ENCODE data around the gene SNX17.
A peak's percentile ranks its signal among the peaks of the same experiment; 100 is the strongest.

Gene SNX17

GRCh38 chr2:27393225-27393624 lies 22.8 kb downstream of the SNX17 start:
- peaks cover 55% of the 10 kb centered on the region for H4K20me1 ChIP-seq (ENCODE audit: insufficient read depth, low read length)

GRCh38 chr2:27398962-27399361 lies 28.5 kb downstream of the SNX17 start:
- Histone ChIP-seq H3K4me1 (ENCODE audit: low read length) (no peaks in the 10 kb centered on the region), H4K20me1 (ENCODE audit: insufficient read depth, low read length) (peaks cover 64% of the 10 kb centered on the region), H2AFZ (ENCODE audit: low read depth, low read length) (no peak overlapping the region), H3K79me2 (ENCODE audit: low read length) (peaks cover 100% of the 10 kb centered on the region), H3K9ac (ENCODE audit: low read length) (no peak overlapping the region), H3K27ac (ENCODE audit: low read length) (no peak overlapping the region), H3K36me3 (replicated peaks; ENCODE audit: low read depth, low read length) (peaks cover 15% of the 10 kb centered on the region), H3K27me3 (ENCODE audit: low read depth, low read length) (no peaks in the 10 kb centered on the region), H3K4me2 (ENCODE audit: low read length) (no peak overlapping the region), H3K4me3 (ENCODE audit: low read length) (no peak overlapping the region), H3K9me3 (ENCODE audit: insufficient read depth, low read length) (no peaks in the 10 kb centered on the region)
- TF ChIP-seq EZH2phosphoT487 (IDR thresholded peaks at IDR 0.05; ENCODE audit: low read depth) (no peak), CTCF (IDR thresholded peaks at IDR 0.05; ENCODE audit: low read depth, low read length) (no peak)

More at GRCh38 chr2:27393225-27393624, 22.8 kb downstream of the SNX17 start:
- Histone ChIP-seq H3K79me2 (ENCODE audit: low read length) (peaks cover 100% of the 10 kb centered on the region), H3K27ac (ENCODE audit: low read length) (no peak overlapping the region), H3K36me3 (replicated peaks; ENCODE audit: low read depth, low read length) (peaks cover 11% of the 10 kb centered on the region), H3K9ac (ENCODE audit: low read length) (no peak overlapping the region), H3K4me3 (ENCODE audit: low read length) (no peak overlapping the region), H3K4me2 (ENCODE audit: low read length) (no peak overlapping the region), H3K9me3 (ENCODE audit: insufficient read depth, low read length) (no peaks in the 10 kb centered on the region), H3K27me3 (ENCODE audit: low read depth, low read length) (no peaks in the 10 kb centered on the region), H3K4me1 (ENCODE audit: low read length) (no peaks in the 10 kb centered on the region), H2AFZ (ENCODE audit: low read depth, low read length) (no peak overlapping the region)
- TF ChIP-seq EZH2phosphoT487 (IDR thresholded peaks at IDR 0.05; ENCODE audit: low read depth) = no peak

GRCh38 chr2:27400348-27401135 lies 30.1 kb downstream of the SNX17 start:
- H4K20me1 ChIP-seq (ENCODE audit: insufficient read depth, low read length) = peaks cover 67% of the 10 kb centered on the region
- H3K4me3 ChIP-seq (ENCODE audit: low read length) = no peak overlapping the region
- no peak overlapping the region for H3K9ac ChIP-seq (ENCODE audit: low read length)
- TF ChIP-seq CTCF (IDR thresholded peaks at IDR 0.05; ENCODE audit: low read depth, low read length) (no peak), EZH2phosphoT487 (IDR thresholded peaks at IDR 0.05; ENCODE audit: low read depth) (no peak)
- H2AFZ ChIP-seq (ENCODE audit: low read depth, low read length) = no peak overlapping the region
- peaks cover 100% of the 10 kb centered on the region for H3K79me2 ChIP-seq (ENCODE audit: low read length)
- H3K4me1 ChIP-seq (ENCODE audit: low read length) = no peaks in the 10 kb centered on the region
- no peak overlapping the region for H3K27ac ChIP-seq (ENCODE audit: low read length)
- H3K4me2 ChIP-seq (ENCODE audit: low read length) = no peak overlapping the region
- no peaks in the 10 kb centered on the region for H3K27me3 ChIP-seq (ENCODE audit: low read depth, low read length)
- peaks cover 22% of the 10 kb centered on the region for H3K36me3 ChIP-seq (replicated peaks; ENCODE audit: low read depth, low read length)
- no peaks in the 10 kb centered on the region for H3K9me3 ChIP-seq (ENCODE audit: insufficient read depth, low read length)

GRCh38 chr2:27407798-27408491 lies 37.5 kb downstream of the SNX17 start:
- H3K4me3 ChIP-seq (ENCODE audit: low read length) = peak overlapping the region; percentile 89
- peak overlapping the region; percentile 95 for H3K9ac ChIP-seq (ENCODE audit: low read length)
- peaks cover 65% of the 10 kb centered on the region for H3K79me2 ChIP-seq (ENCODE audit: low read length)
- H3K9me3 ChIP-seq (ENCODE audit: insufficient read depth, low read length) = no peaks in the 10 kb centered on the region
- H3K27me3 ChIP-seq (ENCODE audit: low read depth, low read length) = 0 out of 2 replicates have a peak, but pooled peaks cover 2% of the 10 kb centered on the region
- H3K4me1 ChIP-seq (ENCODE audit: low read length) = peaks cover 19% of the 10 kb centered on the region
- H2AFZ ChIP-seq (ENCODE audit: low read depth, low read length) = no peak overlapping the region
- peaks cover 21% of the 10 kb centered on the region for H3K36me3 ChIP-seq (replicated peaks; ENCODE audit: low read depth, low read length)
- peak overlapping the region; percentile 71 for H3K27ac ChIP-seq (ENCODE audit: low read length)
- peaks cover 43% of the 10 kb centered on the region for H4K20me1 ChIP-seq (ENCODE audit: insufficient read depth, low read length)
- peak overlapping the region; percentile 84 for H3K4me2 ChIP-seq (ENCODE audit: low read length)
- TF ChIP-seq CTCF (IDR thresholded peaks at IDR 0.05; ENCODE audit: low read depth, low read length) = peak; percentile 24; the same call in 1 of the 2 replicates
- no peak for TF ChIP-seq EZH2phosphoT487 (IDR thresholded peaks at IDR 0.05; ENCODE audit: low read depth)
